ENCODE results near the gene TBCB. TPM values are rescaled to one million over a fixed set of nuclear protein-coding genes. Genes with fewer than 3 reads are reported as not detected.

Gene TBCB
- total and polyA plus RNA-seq, 3 donors from 2014 or later, result 177 to 226 (median 195) TPM

DNA sequence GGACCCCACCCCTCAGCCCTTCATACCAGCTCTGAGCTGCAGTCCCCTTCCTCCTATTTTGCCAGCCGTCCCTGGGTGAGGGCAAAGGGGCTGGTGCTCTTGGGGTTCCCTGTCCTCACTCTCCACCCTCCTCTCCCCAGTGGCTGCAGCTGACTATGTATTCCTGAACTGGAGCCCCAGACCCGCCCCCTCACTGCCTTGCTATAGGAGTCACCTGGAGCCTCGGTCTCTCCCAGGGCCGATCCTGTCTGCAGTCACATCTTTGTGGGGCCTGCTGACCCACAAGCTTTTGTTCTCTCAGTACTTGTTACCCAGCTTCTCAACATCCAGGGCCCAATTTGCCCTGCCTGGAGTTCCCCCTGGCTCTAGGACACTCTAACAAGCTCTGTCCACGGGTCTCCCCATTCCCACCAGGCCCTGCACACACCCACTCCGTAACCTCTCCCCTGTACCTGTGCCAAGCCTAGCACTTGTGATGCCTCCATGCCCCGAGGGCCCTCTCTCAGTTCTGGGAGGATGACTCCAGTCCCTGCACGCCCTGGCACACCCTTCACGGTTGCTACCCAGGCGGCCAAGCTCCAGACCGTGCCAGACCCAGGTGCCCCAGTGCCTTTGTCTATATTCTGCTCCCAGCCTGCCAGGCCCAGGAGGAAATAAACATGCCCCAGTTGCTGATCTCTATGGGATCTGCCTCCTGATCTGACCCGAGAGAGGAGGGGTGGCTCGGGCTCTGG lies 34.6 kb downstream of the TBCB start:
- H3K9me3 ChIP-seq, result no peaks in the 10 kb centered on the region
- DNase-seq, result no peak
- no peaks in the 10 kb centered on the region for H3K27me3 ChIP-seq
- 78 to 84% methylated on average over 10 to 13 of the region's 13 CpGs for WGBS, 2 donors
- no peak overlapping the region for H3K27ac ChIP-seq
- H3K4me1 ChIP-seq, result peaks cover 14% of the 10 kb centered on the region
- H3K4me3 ChIP-seq, result no peak overlapping the region
- TF ChIP-seq POLR2A (IDR thresholded peaks at IDR 0.05) (no peak), CTCF (IDR thresholded peaks at IDR 0.05) (no peak)
- intact Hi-C loops (cut with DNase I; ENCODE audit: low total_unique reads), result no loop called here
- H3K36me3 ChIP-seq (ENCODE audit: low read depth, missing control alignments), result no peaks in the 10 kb centered on the region

- Histone ChIP-seq H3K36me3 (ENCODE audit: low read depth, missing control alignments) (no peaks in the 10 kb centered on the region), H3K4me3 (no peak overlapping the region)
These were observed 35.3 kb downstream of the TBCB start for GRCh38 chr19:36150586-36150985.

DNA sequence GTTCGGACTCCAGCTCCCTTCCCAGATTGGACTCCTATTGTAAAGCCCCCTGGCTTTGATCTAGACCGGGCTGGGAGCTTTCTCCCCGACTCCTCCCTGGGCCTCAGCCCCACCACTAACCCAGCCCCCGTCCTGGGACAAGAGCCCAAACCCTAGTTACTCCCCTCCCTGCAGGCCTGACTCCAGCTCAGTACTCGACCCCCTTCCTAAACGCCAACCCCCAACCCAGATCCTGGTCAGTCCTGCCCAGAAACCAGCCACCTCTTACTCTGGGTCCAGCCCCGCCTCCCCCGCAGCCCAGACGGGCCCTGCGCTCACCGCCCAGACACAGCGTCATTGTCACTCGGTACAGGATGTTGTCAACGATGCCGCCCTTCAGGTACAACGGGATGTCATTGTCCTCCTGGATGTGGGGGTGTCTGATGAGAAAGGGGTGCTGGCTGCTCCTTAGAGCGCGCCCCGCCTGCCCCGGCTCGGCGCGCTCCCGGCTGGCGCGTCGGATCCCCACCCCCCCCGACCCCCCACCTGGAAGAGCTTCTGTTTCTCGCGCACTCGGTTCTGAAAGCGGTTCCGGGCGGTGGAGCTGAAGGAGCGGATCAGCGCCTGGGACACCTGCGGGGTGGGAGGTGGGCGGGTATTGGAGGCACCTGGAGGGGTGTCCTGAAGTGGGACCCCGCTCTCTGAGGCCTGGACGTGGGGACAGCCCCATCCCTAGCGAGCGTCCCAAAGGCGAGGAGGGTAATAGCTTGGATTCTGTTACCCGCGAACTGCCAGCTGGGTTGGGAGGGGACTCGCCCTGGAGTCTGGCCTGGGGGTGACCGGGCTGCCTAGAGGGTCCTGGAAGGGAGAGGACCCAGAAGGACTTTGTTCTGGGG lies 36.1 kb downstream of the TBCB start:
- intact Hi-C loops (cut with DNase I; ENCODE audit: low total_unique reads), result no loop called here
- H3K36me3 ChIP-seq (ENCODE audit: low read depth, missing control alignments), result no peaks in the 10 kb centered on the region

More at GRCh38 chr19:36150586-36150985, 35.3 kb downstream of the TBCB start:
- H3K4me1 ChIP-seq, result peaks cover 14% of the 10 kb centered on the region
- 63 to 70% methylated on average over 2 to 5 of the region's 5 CpGs for WGBS, 2 donors
- no peaks in the 10 kb centered on the region for H3K9me3 ChIP-seq
- H3K27me3 ChIP-seq, result no peaks in the 10 kb centered on the region
- no peak for DNase-seq
- intact Hi-C loops (cut with DNase I; ENCODE audit: low total_unique reads), result no loop called here
- TF ChIP-seq POLR2A (IDR thresholded peaks at IDR 0.05) (no peak), CTCF (IDR thresholded peaks at IDR 0.05) (no peak)
- peak overlapping the region; percentile 92 to 96 for H3K27ac ChIP-seq

GRCh38 chr19:36152019-36152351 lies 36.7 kb downstream of the TBCB start:
- peak overlapping the region; percentile 61 to 72 for H3K4me3 ChIP-seq
- TF ChIP-seq POLR2A (IDR thresholded peaks at IDR 0.05), result no peak
- peaks cover 14% of the 10 kb centered on the region for H3K4me1 ChIP-seq
- no peak for DNase-seq
- no peaks in the 10 kb centered on the region for H3K27me3 ChIP-seq
- no peaks in the 10 kb centered on the region for H3K36me3 ChIP-seq (ENCODE audit: low read depth, missing control alignments)
- intact Hi-C loops (cut with DNase I; ENCODE audit: low total_unique reads), result no loop called here
- H3K9me3 ChIP-seq, result no peaks in the 10 kb centered on the region
- WGBS, 2 donors, result 0 to 17% methylated on average over 7 to 16 of the region's 16 CpGs
- H3K27ac ChIP-seq, result peak overlapping the region; percentile 92 to 96

More for the DNA sequence above, 36.1 kb downstream of the TBCB start:
- peak; percentile 41 for DNase-seq
- TF ChIP-seq CTCF (IDR thresholded peaks at IDR 0.05), result no peak
- TF ChIP-seq POLR2A (IDR thresholded peaks at IDR 0.05), result no peak
- Histone ChIP-seq H3K4me1 (peaks cover 14% of the 10 kb centered on the region), H3K9me3 (no peaks in the 10 kb centered on the region), H3K27ac (peak overlapping the region; percentile 92 to 96), H3K27me3 (no peaks in the 10 kb centered on the region), H3K4me3 (peak overlapping the region; percentile 61 to 72)
- WGBS, 2 donors, result 18 to 22% methylated on average over 25 to 43 of the region's 47 CpGs

- peak within 1 kb of the TSS; percentile 92 to 96 for H3K27ac ChIP-seq
- no peaks in the 10 kb centered on the region for H3K36me3 ChIP-seq (ENCODE audit: low read depth, missing control alignments)
- TF ChIP-seq POLR2A (IDR thresholded peaks at IDR 0.05) (no peak), CTCF (IDR thresholded peaks at IDR 0.05) (no peak)
- WGBS, 2 donors, result 2 to 21% methylated on average over 14 to 27 of the region's 40 CpGs
- peak within 1 kb of the TSS; percentile 61 to 72 for H3K4me3 ChIP-seq
- intact Hi-C loops (cut with DNase I; ENCODE audit: low total_unique reads), result no loop called here
- DNase-seq, result peak; percentile 77
- no peaks in the 10 kb centered on the region for H3K9me3 ChIP-seq
- H3K27me3 ChIP-seq, result no peaks in the 10 kb centered on the region
- H3K4me1 ChIP-seq, result peaks cover 14% of the 10 kb centered on the region
These were observed 37.3 kb downstream of the TBCB start, which contains the start of gene COX7A1 for GRCh38 chr19:36152352-36153091. Gene COX7A1, minus strand, starts transcription at chr19:36152447. Its CDS starts 40 bp downstream, at chr19:36152407.

Data from testis (tissue), 3 donors.